GF-D8 (cell line): ENCODE measurements around the gene PEF1.
"Not testable (repeated sequence)": the region's sequence is repeated elsewhere in the genome, so short reads cannot be mapped to it uniquely, and the experiment has no call there.

Experiments used
- DNase-seq: peaks from one replicate; lab custom pipeline; 2025; lab: John Stamatoyannopoulos, UW

The PEF1 gene

DNA sequence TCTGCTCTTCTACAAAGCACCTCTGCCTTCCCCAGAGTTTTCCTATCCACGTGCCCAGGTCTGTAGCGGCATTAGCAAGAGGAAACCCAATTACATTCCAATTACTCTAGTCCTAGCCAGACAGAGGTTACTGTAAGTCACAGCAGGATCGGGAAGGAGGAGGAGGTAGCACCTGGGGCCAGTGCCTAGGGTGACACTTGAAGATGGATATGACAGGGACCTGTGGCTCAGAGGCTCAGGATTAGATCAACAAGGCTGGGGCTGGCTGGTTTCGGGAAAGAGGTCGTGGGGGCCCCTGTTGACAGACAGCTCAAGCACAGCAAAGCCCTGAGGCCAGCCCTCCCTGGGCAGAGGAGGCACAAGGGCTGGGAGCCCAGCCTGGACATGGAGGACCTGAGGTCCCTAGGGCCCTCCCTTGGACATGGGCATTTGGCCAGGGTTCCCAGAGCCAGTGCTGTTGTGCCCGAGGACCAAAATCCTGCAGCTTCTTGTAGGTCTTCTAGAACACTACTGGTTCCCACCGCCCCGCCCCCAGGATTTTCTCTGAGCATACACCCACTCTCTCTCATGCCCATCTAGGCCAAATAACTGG lies 30.2 kb downstream of the PEF1 start:
- no peak for DNase-seq

DNA sequence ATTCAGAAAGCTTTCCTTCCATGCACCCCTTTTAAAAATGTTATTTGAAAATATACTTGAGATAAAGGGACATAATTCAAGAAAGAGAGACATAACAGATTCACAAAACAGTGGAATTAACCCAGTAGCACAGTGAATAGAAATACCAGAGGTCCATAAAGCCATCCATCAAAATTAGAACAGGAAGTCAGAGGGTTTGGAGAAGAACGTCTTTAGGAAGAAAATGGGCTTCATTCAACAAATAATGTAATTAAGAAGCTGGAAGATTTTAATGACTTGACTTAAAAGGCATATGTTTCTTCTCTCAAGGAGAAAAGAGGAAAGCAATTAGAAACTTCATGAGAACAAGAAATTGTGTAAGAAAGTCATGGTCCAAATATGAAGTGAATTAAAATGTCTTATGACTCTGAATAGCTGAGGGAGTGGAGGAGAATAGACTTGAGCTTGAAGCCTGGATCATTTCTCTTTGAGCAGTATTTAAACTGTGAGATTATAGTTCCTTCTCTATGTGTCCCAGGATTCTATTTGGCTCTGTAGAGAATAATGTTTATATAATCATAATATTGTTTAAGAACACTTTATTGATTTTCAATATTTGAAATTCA lies 35.1 kb downstream of the PEF1 start:
- DNase-seq: no peak

- no peak for DNase-seq
Measured at GRCh38 chr1:31607360-31607759, 37.3 kb downstream of the PEF1 start.

DNA sequence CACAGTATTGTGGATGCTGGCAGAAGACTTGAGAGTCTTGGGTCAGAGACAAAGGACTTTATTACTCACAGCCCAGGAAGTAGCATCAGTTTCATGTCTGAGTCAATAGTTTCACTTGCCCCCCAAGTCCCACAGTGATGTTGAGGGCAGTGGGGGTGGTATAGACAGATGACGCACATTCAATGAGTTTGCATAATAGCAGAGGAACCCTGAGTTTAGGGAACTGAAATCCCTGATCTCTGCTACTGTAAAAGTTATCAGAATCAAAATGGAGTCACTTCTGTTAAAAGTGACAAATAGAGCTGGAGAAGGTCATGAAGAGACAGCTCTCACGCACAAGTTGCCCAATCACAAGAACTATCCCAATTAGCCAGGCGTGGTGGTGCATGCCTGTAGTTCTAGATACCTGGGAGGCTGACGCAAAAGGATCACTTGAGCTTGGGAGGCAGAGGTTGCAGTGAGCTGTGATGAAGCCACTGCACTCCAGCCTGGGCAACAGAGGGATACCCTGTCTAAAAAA lies 38.7 kb downstream of the PEF1 start:
- DNase-seq: no peak

GRCh38 chr1:31602081-31602480 lies 42.6 kb downstream of the PEF1 start:
- no peak for DNase-seq

DNA sequence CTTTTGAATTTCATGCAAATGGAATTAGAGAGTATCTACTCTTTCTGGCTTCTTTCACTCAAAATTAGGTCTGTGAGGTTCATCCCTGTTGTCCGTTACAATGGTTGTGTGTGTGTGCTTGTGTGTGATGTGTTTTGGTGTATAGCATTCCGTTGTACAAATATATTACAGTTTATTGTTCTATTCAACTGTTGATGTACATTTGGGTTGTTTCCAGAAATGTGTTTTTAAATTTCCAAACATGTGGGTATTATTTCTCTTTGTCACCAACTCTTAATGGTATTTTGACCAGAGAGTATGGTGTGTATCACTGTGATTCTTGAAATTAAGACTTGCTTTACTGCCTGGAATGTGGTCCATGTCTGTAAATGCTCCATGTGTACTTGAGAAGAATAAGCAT lies 44.0 kb downstream of the PEF1 start:
- no peak for DNase-seq

DNA sequence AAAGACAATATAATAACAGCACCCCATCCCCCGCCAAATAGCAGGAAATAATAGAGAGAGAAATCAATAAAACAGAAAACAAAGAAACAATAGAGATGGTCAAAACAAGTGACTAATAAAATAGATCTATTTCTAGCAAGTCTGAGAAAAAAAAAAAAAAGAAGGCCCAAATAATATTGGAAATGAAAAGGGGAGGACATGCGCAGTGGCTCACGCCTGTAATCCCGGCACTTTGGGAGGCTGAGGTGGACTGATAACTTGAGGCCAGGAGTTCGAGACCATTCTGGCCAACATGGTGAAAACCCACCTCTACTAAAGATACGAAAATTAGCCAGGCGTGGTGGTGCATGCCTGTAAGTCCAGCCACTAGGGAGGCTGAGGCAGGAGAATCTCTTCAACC lies 45.7 kb downstream of the PEF1 start:
- DNase-seq: no peak

DNA sequence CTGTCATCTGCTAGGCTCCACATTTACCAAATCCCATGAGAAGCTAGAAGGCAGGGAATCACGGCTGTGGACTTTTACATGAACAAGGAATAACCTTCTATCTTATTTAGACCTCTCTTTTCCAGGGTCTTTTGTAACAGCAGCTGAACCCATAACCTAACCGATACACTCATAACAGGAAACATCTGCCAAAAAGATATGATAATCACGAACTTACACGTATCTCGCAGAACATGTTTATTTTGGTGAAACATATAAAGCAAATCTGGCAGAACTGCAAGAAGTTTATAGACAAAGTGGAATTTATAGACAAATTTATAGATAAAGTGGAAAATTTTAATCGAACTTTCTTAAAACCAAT lies 48.0 kb downstream of the PEF1 start:
- no peak for DNase-seq

- DNase-seq: no peak
Measured at GRCh38 chr1:31595836-31596736, 48.6 kb downstream of the PEF1 start.

GRCh38 chr1:31593770-31594632 lies 50.7 kb downstream of the PEF1 start:
- no peak for DNase-seq

DNA sequence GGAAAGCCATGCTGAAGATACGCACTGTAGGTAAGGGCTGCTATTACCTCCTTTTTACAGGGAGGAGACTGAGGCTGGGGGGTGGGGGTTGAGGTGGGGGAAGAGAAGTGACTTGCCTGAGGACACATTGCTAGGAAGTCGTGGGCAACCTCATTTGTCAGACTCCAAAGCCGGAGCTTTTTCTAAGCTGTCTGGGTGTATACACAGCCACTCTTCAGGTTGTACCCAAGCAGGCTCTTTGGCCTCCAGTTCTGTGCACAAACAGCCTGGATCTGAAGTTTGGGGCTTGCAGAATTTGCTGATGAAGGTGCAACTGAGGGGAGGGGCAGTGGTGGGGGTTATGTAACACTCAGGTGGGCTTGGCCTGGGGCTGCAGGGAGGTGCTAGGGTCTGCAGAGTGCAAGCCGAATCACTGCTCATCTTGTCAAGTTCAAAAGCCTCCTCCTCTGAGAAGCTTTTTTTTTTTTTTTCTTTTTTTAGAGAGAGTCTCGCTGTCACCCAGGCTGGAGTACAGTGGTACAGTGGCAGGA lies 51.5 kb downstream of the PEF1 start:
- DNase-seq: no peak

GRCh38 chr1:31592132-31592531 lies 52.5 kb downstream of the PEF1 start:
- DNase-seq: no peak

DNA sequence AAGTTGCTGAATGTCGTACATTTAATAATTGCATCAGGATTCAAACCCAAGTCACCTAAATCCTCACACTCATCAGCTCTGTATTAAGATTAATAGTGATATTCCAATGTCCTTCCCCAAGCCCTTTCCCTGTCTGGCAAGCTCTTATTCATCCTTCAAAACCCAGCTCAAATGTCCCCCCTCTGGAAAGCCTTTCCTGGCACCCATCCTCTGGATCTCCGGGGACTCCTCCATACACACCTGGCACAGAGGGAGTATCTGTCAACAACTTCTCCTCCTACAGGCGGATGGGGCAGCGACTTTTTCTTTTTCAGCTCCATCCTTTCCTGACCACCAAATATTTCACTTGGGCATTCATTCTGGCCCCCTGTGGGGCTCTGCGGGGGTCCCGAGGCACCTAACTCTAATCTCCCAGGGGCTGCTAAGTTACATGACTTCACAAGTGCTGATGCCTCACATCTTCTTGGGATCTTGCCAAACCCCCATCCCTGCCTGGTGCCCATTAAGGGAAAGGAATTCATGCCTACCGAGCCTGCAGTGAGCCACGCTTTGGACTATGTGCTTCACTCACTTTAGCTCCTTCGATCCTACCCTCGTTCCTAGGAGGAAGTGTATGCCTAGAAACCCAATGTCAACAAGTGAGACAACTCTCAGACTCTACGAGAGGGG lies 53.1 kb downstream of the PEF1 start:
- no peak for DNase-seq

DNA sequence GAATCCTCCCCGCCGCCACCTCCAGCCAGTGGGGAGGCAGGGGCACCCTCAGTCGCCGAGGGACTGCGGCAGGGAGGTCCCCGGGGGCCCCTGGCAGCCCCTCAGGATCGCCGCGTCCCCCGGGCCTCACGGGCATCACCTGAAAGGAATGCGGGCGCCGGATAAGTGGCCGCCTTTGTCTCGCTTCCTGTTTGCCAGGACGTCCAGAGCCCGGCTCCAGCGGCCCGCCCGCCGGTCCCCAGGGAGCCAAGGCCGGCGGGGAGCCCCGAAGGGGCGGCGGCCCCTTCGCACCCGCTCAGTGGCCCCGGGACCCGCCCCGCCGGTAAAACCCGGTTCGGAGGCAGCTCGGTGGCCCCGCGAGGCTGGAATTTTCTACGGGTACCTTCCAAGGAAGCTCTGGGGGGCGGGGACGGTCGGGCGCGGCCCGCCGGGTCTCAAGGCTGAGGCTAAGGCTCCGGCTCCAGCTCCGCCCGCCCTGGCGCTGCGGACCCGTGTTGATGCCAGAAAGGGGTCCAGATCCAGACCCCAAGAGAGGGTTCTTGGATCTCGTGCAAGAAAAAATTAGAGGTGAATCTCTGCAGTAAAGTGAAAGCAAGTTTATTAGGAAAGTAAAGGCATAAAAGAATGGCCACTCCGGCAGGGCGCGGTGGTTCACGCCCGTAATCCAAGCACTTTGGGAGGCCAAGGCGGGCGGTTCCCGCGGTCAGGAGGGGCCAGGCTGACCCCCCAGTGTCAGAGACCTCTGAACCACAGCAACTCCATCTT lies 55.7 kb downstream of the PEF1 start:
- no peak for DNase-seq

- DNase-seq: no peak
Measured at GRCh38 chr1:31587720-31588423, 56.8 kb downstream of the PEF1 start.

DNA sequence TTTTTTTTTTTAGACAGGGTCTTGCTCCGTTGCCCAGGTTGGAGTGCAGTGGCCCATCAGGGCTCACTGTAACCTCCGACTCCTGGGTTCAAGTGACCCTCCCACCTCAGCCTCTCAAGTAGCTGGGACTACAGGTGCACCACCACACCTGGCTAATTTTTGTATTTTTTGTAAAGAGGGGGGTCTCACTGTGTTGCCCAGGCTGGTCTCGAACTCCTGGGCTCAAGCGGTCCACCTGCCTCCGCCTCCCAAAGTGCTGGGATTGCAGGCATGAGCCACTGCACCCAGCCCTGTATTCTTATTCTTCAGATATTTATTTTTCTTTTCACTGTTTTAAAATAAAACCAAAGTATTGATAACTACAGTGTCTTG lies 57.4 kb downstream of the PEF1 start:
- DNase-seq: not testable (repeated sequence)

- no peak for DNase-seq
Measured at GRCh38 chr1:31586376-31587327, 58.0 kb downstream of the PEF1 start.

DNA sequence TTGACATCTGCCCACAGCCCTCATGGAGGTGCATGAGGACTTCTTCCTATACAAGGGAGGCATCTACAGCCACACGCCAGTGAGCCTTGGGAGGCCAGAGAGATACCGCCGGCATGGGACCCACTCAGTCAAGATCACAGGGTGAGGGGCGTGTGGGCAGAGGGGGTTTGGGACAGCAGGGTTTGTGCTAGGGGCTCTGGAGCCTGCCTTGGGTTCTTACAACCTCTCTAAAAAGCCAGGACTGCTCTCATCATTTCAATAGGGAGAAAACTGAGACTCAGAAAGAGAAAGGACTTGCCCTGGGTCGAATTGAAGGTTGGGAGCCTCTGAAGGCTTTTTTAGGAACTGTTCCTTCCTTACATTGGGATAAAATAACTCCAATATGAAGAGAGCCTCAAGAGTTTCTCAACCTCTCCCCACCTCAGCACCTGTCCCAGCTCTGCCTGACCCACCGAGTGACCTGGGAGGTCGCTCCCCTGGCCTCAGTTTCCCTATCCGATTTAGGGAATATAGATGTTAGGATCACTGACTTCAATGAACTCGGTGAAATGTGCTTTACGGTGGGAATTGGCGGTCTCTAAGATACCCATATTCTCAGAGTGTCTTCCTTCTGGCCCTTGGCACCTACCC lies 58.8 kb downstream of the PEF1 start:
- no peak for DNase-seq
